ENCODE data around the gene KRTAP10-8.
"Not testable (repeated sequence)": the region's sequence is repeated elsewhere in the genome, so short reads cannot be mapped to it uniquely, and the experiment has no call there.

- TF ChIP-seq CTCF (conservative IDR thresholded peaks at IDR 0.05; ENCODE audit: low read depth in 2 of 2); EZH2 (IDR thresholded peaks at IDR 0.05; ENCODE audit: low read depth, unreplicated experiment); POLR2AphosphoS5 (IDR thresholded peaks at IDR 0.05; ENCODE audit: low read depth); EZH2phosphoT487 (IDR thresholded peaks at IDR 0.05; ENCODE audit: unreplicated experiment); ZNF114 (CRISPR knock-in tag; IDR thresholded peaks at IDR 0.05); REST (IDR thresholded peaks at IDR 0.05; ENCODE audit: unreplicated experiment); ETS1 (IDR thresholded peaks at IDR 0.05); NANOG (IDR thresholded peaks at IDR 0.05; ENCODE audit: borderline replicate concordance); ZNF462 (CRISPR knock-in tag; IDR thresholded peaks at IDR 0.05); JUNB (IDR thresholded peaks at IDR 0.05; ENCODE audit: unreplicated experiment); ZNF331 (CRISPR knock-in tag; IDR thresholded peaks at IDR 0.05; ENCODE audit: low read depth): not testable (repeated sequence)
Measured at GRCh38 chr21:44600118-44600978, 11.5 kb upstream of the KRTAP10-8 start, which contains the start of gene KRTAP10-7.
